ENCODE results near the gene TSGA10IP.

The TSGA10IP gene

DNA sequence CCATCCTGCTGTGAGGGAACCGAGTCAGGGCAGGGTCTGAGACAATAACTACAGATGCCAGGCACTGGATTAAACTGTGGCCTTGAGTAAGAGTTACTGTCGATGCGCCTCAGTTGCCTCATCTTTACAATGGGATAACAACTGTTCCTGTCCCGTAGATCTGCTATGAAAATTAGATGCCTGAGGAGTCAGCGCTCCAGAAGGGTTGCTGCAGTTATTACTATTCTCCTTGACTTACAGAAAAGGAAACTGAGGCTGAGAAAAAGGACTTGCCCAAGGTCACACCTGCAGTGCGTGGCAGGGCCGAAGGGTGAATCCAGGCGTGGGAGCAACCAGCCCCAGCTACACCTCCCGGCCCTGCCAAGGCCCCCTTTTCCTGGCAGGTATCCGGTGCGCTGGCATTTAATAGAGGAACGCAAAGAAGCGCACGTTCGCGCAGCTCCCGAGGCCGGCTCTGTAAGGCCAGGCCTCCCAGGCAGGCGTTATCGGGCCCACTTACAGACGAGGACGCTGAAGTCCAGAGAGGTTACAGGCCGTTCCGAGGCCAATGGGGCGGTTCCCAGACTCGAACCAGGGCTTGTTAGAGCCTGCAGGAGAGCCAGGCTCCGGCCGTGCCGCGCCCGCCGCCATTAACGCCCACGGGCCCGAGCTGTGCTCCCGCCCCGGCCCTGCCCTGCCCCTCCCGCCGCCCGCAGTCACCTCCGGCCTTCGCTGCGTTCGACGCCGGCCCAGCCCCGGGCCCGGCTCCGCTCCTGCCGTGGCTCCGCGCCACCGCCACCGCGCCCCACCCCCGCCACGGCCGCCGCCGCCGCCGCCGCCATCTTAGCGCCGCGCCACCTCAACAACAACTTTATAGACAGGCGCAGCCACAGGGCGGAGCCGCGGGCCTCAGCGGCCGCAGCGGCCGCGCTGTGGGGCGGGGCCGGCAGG lies 26.8 kb upstream of the TSGA10IP start, which contains the start of gene C11orf68:
Gene C11orf68, minus strand, starts transcription at position 852 of the 930 bp plus-strand sequence. Its CDS starts 31 bp downstream, at position 821.
- DNase-seq (ENCODE audit: low read depth in 2 of 2): no peak

DNA sequence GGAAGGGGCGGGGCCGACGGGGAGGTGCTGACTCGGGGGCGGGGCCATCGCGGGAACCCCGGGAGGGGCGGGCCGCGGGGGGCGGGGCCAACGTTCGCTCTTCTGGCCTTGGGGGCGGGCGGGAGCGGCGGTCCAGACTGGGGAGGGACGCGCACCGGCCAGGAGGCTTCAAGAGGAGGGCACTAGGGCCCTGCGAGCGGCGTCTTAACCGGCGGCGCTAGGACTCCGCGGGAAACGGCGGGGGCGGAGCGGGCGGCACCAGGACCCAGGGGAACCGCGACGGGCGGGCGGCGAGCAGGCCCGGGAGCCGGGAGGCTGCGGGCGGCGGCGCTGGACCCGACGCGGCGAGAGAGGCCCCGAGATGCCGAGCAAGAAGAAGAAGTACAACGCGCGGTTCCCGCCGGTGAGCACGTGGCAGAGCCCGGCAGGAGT lies 26.1 kb upstream of the TSGA10IP start, which contains the start of gene DRAP1:
Gene DRAP1, plus strand, starts transcription at position 286 of the 432 bp plus-strand sequence. Its CDS starts 76 bp downstream, at position 362.
- DNase-seq (ENCODE audit: low read depth in 2 of 2): peak; percentile 99 to 100

DNA sequence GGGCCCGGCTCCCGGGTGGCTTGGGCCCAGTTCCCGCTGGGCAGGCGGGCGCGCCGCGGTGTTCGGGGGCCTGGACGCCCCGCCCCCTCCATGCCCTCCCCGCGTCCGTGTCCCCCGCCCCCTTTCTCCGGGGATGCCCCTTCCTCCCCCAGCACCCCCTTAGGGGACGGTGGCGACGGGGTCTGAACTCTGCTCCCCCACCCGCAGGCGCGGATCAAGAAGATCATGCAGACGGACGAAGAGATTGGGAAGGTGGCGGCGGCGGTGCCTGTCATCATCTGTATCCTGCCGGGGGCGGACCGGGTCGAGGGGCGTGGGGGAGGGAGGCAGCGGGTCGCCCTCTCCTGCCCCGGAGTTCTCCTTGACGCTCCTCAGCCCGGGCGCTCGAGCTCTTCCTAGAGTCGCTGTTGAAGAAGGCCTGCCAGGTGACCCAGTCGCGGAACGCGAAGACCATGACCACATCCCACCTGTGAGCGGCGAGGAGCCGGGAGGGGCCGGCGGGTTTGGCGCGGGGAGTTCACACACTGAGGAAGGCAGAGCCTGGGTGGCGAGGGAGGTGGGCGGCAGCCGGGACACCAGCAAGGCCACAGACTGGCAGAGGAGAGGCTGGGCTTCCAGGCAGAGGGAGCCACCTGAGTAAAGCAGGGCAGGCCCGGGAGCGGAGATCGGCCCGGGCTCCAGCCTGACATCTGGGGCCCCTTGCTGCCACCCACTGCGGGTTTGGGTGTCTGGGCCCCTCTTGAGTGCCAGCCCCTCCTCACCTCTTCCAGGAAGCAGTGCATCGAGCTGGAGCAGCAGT lies 25.5 kb upstream of the TSGA10IP start:
- peak in 1 of 2 donors; percentile 43 for DNase-seq (ENCODE audit: low read depth in 2 of 2)

DNA sequence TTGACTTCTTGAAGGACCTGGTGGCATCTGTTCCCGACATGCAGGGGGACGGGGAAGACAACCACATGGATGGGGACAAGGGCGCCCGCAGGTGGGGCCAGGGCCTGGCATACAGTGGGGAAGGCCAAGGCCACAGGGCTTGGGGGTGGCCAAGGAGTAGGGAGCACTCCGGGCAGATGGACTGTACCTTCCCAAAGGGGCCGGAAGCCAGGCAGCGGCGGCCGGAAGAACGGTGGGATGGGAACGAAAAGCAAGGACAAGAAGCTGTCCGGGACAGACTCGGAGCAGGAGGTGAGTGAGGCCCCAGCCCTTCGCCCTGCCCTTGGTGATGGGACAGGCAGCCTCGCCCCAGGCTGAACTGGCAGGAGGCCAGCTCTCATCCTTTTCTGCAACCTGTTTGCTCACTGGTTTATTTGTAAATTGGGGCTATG lies 24.9 kb upstream of the TSGA10IP start:
- DNase-seq (ENCODE audit: low read depth in 2 of 2): no peak

DNA sequence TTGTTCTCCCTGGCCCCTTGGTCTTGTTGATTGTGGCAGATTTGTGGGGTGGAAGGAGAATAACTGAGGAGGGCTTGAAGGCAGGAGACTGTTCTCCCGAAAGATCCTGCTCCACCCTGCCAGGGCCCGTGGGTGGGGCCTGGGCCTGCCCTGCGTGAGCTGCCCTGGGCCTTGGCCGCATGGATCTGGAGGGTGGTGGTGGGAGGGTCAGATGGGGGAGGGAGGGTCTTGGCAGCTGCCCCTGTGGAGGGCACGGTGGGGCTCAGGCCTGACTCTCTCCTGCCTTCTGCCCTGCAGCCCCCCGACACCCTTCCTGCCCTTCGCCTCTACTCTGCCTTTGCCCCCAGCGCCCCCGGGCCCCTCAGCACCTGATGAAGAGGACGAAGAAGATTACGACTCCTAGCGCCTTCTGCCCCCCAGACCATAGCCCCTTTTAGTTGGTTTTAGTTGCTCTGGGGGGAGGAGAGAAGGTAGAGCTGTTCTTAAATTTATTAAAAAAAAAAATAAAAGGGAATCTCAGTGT lies 24.2 kb upstream of the TSGA10IP start:
- no peak for DNase-seq (ENCODE audit: low read depth in 2 of 2)

DNA sequence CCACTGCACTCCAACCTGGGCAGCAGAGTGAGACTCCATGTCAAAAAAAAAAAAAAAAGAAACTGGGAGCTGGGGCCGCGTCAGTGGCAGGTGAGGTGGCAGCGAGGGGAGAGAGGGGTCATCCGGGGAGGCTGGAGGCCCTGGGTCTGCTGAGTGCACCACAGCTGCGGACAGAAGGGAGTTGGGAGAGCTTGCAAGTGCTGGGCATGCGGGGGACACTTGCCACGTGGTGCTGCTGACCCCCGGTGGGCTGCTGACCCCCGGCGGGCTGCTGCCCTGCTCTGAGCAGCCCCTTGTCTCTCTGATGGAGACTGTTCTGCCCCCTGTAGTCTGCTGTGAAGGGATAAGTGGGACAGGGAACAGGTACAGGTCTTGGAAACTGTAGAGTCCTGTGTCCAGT lies 23.4 kb upstream of the TSGA10IP start:
- no peak for DNase-seq (ENCODE audit: low read depth in 2 of 2)

DNA sequence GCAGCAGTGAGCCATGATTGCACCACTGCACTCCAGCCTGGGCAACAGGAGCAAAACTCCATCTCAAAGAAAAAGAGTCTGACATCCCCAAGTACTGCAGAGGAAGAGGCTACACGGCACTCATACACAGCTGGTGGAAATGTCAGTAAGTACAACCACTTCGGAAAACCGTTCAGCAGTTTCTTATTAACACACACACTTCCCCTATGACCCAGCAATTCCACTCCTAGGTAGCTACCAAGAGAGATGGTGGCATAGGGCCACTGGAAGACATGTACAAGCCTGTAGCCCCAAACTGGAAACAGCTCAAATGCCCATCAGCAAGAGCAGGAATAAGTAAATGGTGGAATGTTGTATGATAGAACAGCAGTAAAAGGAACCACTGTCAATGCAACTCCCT lies 22.7 kb upstream of the TSGA10IP start:
- DNase-seq (ENCODE audit: low read depth in 2 of 2): no peak

DNA sequence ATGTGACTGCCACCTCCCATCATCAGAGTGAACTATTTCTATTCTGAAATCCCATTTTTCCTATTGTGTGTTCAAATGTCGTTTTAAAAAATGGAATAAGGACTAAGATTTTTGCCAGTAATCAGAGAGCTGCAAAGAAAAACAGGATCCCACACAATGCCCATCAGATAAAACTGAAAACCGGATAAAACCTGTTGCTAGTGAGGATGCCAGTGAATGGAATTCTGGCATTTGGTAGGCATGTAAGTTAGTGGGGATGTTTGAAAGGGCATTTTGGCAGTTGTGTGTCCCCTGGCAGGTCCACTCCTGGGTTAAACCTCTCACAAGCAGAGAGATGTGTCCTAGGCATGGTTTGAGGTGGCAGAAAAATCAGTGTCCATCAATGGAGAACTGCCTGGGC lies 19.9 kb upstream of the TSGA10IP start:
- no peak for DNase-seq (ENCODE audit: low read depth in 2 of 2)

DNA sequence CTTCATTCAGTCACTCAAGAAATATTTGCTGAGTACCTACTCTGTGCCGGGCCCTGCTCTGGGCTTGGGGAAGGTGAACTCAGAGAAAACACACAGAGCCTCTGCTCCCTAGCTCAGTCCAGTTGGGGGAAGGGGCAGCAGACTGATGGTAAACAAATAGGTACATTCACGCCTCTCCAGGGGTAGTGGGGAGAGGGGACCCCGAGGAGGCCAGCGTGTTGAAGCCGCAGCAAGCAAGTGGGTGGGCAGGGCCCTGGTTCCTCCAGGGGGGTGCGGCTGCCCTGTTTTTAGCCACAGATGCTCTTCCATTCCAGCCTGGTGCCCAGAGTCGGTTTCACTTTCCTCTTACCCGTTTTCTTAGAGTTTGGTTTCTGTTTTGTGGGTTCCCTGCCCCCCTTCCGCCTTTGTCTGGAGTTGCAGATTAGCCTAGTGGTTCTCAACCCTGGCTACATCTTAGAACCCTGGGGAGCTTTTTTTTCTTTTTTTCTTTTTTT lies 17.3 kb upstream of the TSGA10IP start:
- peak; percentile 59 to 63 for DNase-seq (ENCODE audit: low read depth in 2 of 2)

DNA sequence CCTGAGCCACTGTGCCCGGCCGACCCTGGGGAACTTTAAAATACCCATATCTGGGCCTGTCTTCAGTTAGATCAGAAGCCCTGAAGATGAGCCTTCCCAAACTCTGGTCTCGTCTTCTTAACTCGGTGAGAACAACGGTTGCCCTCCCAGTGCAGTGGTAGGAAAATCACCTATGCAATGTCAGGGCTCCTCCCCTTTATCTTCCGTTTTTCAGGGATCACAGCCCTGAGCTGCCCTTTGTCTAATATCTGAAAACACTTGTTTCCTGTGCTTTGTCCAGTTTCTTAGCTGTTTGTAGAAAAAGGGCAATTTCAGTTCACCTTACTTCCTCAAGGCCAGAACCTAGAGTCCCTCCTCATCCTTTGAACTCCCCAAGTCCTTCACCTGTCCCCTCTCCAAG lies 16.6 kb upstream of the TSGA10IP start:
- DNase-seq (ENCODE audit: low read depth in 2 of 2): no peak

DNA sequence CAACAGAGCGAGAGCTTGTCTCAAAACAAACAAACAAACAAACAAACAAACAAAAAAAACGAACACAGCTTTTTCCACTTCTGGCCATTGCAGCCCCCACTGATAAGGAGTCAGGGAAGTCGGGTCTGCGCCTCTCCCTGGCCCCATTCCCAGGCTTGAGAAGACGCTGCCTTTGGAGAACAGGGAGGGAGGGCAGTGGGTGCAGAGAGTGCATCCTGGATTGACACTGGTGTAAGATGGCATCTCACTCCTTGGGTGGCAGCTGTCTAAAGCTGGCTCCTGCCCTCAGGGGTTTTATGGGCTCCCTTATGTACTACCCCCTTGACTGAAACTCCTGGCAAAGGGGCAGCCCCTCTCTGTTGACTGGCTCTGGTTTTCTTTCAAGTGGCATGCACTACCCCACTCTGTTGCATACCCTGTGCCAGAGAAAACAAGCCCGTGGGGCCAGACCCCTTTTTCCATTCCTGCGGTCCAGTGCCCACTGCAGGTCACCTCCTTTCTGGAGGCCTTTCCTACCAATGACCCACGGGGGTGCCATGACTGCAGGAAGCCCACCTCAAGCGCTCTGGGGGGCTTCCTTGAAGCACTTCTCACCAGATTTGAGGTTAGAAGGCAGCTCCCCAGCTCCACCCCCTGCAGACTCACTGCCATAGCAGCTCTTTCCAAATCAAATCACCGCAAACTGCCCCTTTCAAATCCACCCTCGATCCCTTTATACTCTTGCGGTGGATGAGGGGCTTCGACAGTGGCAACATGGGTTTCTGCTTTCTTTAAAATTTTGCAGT lies 13.3 kb upstream of the TSGA10IP start:
- DNase-seq (ENCODE audit: low read depth in 2 of 2): no peak

DNA sequence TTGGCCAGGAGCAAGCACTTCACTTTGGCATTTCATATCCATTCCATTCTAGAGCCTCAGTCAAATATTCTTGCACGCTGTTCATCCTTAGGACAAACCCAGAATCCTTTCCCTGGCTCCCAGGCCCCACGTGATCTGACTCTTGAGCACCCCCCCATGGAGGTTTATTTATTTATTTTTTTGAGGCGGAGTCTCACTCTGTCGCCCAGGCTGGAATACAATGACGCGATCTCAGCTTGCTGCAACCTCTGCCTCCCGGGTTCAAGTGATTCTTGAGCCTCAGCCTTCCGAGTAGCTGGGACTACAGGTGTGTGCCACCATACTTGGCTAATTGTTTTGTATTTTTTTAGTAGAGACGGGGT lies 12.7 kb upstream of the TSGA10IP start:
- DNase-seq (ENCODE audit: low read depth in 2 of 2): no peak

DNA sequence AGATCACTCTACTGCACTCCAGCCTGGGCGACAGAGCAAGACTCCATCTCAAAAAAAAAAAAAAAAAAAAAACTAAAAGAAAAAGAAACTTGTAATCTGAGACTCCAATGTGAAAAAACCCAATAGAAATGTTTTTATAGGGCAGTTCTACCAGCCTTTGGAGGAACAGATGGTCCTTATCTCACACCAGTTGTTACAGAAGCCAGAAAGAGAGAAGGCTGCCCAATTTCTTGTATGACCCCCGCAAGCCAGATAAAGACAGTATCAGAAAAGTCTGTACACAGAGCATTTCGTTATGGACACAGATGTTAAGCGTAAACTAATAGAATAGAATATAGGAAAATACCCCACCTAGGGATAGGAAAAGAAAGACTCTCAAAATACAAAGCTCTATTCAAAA lies 11.3 kb upstream of the TSGA10IP start:
- DNase-seq (ENCODE audit: low read depth in 2 of 2): no peak

DNA sequence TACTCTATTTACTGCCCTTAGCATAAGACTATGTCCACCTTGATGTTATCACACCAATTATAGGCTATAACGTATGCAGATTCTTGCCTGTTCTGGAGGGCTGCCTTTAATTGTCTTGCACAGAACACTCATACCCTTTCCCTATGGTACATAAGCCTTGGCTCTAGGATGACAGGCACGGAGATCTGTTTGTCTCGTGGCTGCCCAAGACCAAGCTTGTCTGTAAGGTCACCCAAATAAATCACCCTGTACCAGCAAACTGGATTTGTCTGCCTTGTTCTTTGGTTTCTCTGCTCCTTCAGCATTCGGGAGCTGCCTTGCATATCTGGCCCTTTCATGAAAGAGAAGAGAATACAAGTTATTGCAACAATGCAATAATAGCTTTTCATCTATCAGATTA lies 7.5 kb upstream of the TSGA10IP start:
- DNase-seq (ENCODE audit: low read depth in 2 of 2): no peak

DNA sequence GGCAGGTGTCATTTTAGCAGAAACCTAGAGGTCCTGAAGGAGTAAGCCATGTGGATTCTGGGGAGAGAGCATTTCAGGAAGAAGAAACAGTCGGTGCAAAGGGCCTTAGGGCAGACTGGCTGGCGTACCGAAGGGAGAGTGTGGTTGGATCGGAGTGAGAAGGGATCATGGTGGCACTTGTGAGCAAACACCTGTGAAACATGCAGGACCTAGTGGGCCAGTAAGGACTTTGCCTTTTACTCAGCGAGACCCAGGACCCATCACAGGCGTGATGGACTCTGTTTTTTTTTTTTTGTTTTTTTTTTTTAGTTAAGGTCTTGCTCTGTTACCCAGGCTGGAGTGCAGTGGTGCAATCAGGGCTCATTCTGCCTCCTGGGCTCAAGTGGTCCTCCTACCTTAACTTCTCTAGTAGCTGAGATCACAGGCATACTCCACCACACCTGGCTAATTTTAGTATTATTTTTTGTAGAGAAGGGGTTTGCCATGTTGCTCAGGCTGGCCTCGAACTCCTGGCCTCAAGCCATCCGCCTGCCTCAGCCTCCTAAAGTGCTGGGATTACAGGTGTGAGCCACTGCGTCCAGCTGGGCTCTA lies 3.5 kb upstream of the TSGA10IP start:
- no peak for DNase-seq (ENCODE audit: low read depth in 2 of 2)

DNA sequence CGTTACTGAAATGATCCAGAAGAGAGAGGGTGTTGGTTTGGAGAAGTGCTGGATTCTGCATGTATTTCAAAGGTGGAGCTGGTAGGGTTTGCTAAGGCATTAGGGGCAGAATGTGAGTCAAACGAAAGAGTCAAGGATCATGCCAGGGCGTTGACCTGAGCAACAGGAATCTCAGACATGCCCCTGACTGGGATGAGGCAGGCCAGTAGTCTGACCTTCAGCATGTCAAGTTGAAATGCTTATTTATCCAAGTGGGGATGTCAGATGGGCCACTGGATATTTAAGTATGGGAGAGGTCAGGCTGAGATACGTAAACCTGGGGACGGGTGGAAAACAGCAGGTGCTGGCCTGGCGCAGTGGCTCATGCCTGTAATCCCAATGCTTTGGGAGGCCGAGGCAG lies 2.7 kb upstream of the TSGA10IP start:
- DNase-seq (ENCODE audit: low read depth in 2 of 2): no peak

DNA sequence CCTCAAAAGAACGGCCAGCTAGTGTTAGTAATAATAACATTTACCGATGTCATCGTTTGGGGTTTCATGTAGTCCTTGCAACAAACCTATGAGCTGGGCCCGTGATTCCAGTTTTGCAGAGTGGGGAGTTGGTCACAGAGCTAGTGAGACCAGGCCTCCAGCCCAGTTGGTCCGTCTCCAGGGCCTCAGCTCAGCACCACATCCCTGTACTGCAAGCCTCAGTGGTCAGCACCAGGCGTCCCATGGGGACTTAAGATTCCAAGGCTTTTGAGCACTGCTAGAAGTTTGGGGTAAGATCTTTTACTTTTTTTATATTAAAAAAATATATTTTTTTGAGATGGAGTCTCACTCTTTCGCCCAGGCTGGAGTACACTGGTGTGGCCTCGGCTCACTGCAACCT lies 1.1 kb upstream of the TSGA10IP start:
- DNase-seq (ENCODE audit: low read depth in 2 of 2): no peak

DNA sequence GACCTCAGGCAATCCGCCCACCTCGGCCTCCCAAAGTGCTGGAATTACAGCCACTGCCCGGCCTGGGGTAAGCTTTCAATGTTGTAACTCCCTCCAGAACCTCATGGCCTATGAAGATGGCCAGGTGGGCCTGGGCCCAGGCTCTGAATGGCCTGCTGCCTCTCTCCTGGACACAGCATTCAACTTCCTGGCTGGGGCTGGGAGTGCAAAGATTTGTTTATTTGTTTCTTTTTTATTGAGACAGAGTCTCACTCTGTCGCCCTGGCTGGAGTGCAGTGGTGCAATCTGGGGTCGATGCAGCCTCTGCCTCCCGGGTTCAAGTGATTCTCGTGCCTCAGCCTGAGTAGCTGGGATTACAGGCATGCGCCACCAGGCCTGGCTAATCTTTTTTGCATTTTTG lies 513 bp upstream of the TSGA10IP start:
- DNase-seq (ENCODE audit: low read depth in 2 of 2): no peak

DNA sequence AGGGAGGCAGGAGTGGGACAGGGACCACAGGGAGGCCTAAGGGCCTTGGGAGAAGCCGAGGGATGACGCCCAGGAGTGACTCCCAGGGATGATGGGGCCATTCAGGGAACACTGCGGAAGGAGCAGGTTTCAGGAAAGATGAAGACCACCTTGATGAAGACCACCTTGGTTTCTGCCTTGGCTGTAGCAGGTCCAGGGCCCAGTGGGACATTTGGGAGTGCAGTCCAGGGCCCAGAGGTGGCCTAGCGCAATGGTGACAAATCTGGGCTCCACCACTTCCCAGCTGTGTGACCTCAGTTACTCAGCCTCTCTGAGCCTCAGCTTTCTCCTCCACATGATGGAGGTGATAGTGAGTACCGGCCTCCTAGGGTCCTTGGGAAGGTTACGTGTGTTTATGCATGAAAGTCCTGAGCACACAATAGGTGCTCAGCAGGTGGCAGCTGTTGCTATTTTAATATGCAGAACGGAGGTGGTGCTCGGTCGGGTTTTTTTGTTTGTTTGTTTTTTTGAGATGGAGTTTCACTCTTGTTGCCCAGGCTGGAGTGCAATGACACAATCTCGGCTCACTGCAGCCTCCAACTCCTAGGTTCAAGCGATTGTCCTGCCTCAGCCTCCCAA lies 770 bp downstream of the TSGA10IP start:
- DNase-seq (ENCODE audit: low read depth in 2 of 2): no peak

DNA sequence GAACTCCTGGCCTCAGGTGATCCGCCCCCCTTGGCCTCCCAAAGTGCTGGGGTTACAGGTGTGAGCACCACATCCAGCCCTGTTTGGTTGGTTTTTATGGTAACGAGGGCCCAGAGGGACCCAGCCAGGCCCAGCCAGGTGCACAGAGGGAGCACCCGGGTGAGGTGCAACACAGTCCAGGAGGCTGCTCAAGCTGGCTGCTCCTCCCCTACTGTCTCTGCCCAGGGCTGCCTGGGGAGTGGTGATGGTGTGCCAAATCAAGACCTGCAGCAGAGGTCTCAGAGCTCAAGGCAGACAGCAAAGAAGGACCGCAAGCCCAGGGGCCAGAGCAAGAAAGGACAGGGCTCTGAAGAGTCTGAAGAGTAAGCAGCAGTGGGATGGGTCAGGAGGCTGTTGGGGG lies 1.4 kb downstream of the TSGA10IP start:
- DNase-seq (ENCODE audit: low read depth in 2 of 2): no peak

DNA sequence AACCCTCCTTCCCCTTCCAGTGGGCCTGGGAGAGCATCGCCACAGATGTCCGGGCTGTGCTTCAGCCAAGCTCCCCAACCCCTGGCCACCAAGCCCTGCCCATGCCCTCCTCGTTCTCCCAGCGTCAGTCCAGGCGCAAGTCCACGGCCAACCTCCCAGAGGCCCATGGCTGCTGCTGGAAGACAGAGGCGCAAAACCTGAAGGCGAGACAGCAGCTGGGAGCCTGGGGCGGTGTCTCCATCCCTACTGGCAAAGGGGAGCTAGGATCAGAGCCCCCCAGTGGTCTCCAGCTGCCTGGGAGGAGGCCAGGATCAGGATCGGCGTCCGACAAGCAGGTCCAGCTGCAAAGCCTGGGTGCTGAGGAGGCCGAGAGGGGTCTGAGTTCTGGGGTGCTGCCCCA lies 1.9 kb downstream of the TSGA10IP start:
- no peak for DNase-seq (ENCODE audit: low read depth in 2 of 2)

Measured in stimulated activated CD4-positive, alpha-beta T cell treated with anti-CD3 and anti-CD28 coated beads, Interleukin-4, amount 100 ng/mL, for 48 hours (primary cell).